Astrocyte of the spinal cord (primary cell): ENCODE data around the gene GIPC3.
A peak's percentile ranks its signal among the peaks of the same experiment; 100 is the strongest.

Source experiments
- DNase-seq: peaks from one replicate; pipeline ENCODE4 v3.0.0; 2011; ENCODE audit warnings: low read depth, low spot score
- H3K4me3 ChIP-seq: 2 replicates; pipeline ENCODE4 v1.5.1; 2011; ENCODE audit warnings: low read depth, mild to moderate bottlenecking, low read length, moderate library complexity
- in situ Hi-C: cut with HindIII; loops from 2 replicates; pipeline ENCODE4 v1.10.0; 2017; ENCODE audit warnings: low sequenced_read_pairs
- TF ChIP-seq, protein P1 (sequence below): IDR thresholded peaks from 2 replicates; pipeline ENCODE4 v1.5.1; 2012; ENCODE audit warnings: low read depth, mild to moderate bottlenecking, low read length, inconsistent platforms

GIPC3 gene

GRCh38 chr19:3545669-3546034 lies 39.6 kb upstream of the GIPC3 start:
- in situ Hi-C loops = no loop called here
- DNase-seq = no peak
- TF ChIP-seq, protein P1, sequence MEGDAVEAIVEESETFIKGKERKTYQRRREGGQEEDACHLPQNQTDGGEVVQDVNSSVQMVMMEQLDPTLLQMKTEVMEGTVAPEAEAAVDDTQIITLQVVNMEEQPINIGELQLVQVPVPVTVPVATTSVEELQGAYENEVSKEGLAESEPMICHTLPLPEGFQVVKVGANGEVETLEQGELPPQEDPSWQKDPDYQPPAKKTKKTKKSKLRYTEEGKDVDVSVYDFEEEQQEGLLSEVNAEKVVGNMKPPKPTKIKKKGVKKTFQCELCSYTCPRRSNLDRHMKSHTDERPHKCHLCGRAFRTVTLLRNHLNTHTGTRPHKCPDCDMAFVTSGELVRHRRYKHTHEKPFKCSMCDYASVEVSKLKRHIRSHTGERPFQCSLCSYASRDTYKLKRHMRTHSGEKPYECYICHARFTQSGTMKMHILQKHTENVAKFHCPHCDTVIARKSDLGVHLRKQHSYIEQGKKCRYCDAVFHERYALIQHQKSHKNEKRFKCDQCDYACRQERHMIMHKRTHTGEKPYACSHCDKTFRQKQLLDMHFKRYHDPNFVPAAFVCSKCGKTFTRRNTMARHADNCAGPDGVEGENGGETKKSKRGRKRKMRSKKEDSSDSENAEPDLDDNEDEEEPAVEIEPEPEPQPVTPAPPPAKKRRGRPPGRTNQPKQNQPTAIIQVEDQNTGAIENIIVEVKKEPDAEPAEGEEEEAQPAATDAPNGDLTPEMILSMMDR = no peak
- no peak overlapping the region for H3K4me3 ChIP-seq

- in situ Hi-C loops = no loop called here
- DNase-seq = no peak
- TF ChIP-seq, protein P1 = no peak
- H3K4me3 ChIP-seq = no peak overlapping the region
Observed at GRCh38 chr19:3546119-3546518, 39.2 kb upstream of the GIPC3 start.

DNA sequence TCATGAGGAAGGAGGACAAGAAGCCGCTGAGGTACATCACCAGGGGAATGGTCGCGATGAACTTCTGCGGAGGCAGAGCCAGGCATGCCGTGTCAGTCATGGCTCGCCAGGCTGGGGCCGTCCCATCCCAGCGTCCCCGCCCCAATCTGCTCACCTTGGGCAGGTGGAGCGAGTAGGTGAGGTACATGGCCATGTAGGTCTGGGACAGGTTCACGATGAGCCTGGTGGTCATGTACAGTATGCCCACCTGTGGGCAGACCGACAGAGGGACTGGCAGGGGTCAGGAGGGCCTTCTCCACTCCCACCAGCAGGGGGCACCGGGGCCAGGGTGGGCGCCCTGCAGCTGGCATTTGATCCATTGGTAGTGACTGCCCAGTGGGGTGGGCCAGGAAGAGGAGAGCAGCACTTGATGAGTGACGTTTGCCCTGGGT lies 38.0 kb upstream of the GIPC3 start:
- TF ChIP-seq, protein P1 = peak; percentile 65
- in situ Hi-C loops = no loop called here
- no peak for DNase-seq
- H3K4me3 ChIP-seq = no peak overlapping the region

DNA sequence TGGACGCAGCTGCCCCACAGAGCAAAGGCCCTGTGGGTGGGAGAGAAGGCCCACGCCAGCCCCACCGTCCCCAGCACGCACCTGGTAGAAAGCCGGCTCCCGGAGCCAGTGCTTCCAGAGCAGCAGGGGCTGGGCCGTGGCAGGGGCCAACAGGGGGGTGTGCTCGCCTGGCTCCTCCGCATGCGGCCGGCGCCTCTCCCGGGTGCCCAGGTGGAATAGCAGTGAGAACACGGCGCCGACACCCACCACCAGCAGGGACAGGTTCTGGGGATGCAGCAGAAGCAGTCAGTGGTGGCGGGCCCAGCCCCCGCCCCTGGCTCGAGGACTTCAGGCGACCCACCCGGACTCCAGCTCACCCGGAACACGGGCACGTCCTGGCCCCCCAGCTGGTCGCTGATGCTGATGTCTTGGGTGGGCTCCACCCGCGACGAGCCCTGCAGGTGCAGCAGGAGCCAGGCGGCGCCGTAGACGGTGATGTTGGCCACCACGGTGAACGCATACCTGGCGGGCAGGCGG lies 37.5 kb upstream of the GIPC3 start:
- TF ChIP-seq, protein P1 = no peak
- no peak overlapping the region for H3K4me3 ChIP-seq
- no peak for DNase-seq
- in situ Hi-C loops = no loop called here

- H3K4me3 ChIP-seq = no peak overlapping the region
- TF ChIP-seq, protein P1 = no peak
- in situ Hi-C loops = no loop called here
- no peak for DNase-seq
Observed at GRCh38 chr19:3548606-3549005, 36.7 kb upstream of the GIPC3 start.

GRCh38 chr19:3549816-3550215 lies 35.5 kb upstream of the GIPC3 start:
- TF ChIP-seq, protein P1 = no peak

More at GRCh38 chr19:3549816-3550215, 35.5 kb upstream of the GIPC3 start:
- H3K4me3 ChIP-seq = no peak overlapping the region
- DNase-seq = no peak
- in situ Hi-C loops = no loop called here
